Astrocyte (in vitro differentiated cells and primary cell): ENCODE results near the gene MPHOSPH9. TPM values are rescaled to one million over a fixed set of nuclear protein-coding genes. Genes with fewer than 3 reads are reported as not detected.

ENCODE experiments used
- DNase-seq: peaks from one replicate; pipeline ENCODE4 v3.0.0-alpha.2; 2010; ENCODE audit warnings: low read depth
- FAIRE-seq: peaks from 2 replicates; lab custom pipeline; 2011; peaks lifted over from hg19 to GRCh38; lab: Jason Lieb, UNC
- H2AFZ ChIP-seq: 2 replicates; pipeline ENCODE4 v1.6.0; 2012; ENCODE audit warnings: low read depth, low read length, inconsistent platforms
- H3K27ac ChIP-seq: 2 replicates; pipeline ENCODE4 v1.5.1; 2011; ENCODE audit warnings: low read depth, low read length, inconsistent platforms
- H3K27me3 ChIP-seq: 2 replicates; pipeline ENCODE4 v1.6.0; 2011; ENCODE audit warnings: low read length, inconsistent platforms; ENCODE audit not compliant: insufficient read depth
- H3K36me3 ChIP-seq: 2 replicates; pipeline ENCODE4 v1.5.1; 2011; ENCODE audit warnings: low read length, inconsistent platforms; ENCODE audit not compliant: insufficient read depth
- H3K4me1 ChIP-seq: 2 replicates; pipeline ENCODE4 v1.5.1; 2011; ENCODE audit warnings: low read length, inconsistent platforms; ENCODE audit not compliant: insufficient read depth
- H3K4me2 ChIP-seq: 2 replicates; pipeline ENCODE4 v1.6.0; 2012; ENCODE audit warnings: low read length, inconsistent platforms
- H3K4me3 ChIP-seq: 2 replicates; pipeline ENCODE4 v1.5.1; 2011; ENCODE audit warnings: low read depth, mild to moderate bottlenecking, low read length, inconsistent platforms; ENCODE audit not compliant: insufficient read depth
- H3K79me2 ChIP-seq: 2 replicates; pipeline ENCODE4 v1.6.0; 2012; ENCODE audit warnings: mild to moderate bottlenecking, low read length, inconsistent platforms; ENCODE audit not compliant: insufficient read depth
- H3K9ac ChIP-seq: 2 replicates; pipeline ENCODE4 v1.6.0; 2012; ENCODE audit warnings: mild to moderate bottlenecking, low read length, inconsistent platforms
- H3K9me3 ChIP-seq: 2 replicates; pipeline ENCODE4 v1.5.1; 2012; ENCODE audit warnings: low read depth, mild to moderate bottlenecking, low read length, inconsistent platforms; ENCODE audit not compliant: insufficient read depth
- H4K20me1 ChIP-seq: 2 replicates; pipeline ENCODE4 v1.6.0; 2012; ENCODE audit warnings: low read length, inconsistent platforms; ENCODE audit not compliant: insufficient read depth
- H3K27ac Mint-ChIP-seq: one replicate; pipeline ENCODE4 v1.8.0; 2021; ENCODE audit warnings: mild to moderate bottlenecking, mixed read lengths; ENCODE audit not compliant: unreplicated experiment
- H3K27me3 Mint-ChIP-seq: one replicate; pipeline ENCODE4 v1.8.0; 2021; ENCODE audit warnings: low read depth, mixed read lengths; ENCODE audit not compliant: unreplicated experiment
- H3K36me3 Mint-ChIP-seq: one replicate; pipeline ENCODE4 v1.8.0; 2021; ENCODE audit warnings: low read depth, mixed read lengths; ENCODE audit not compliant: unreplicated experiment
- H3K4me1 Mint-ChIP-seq: one replicate; pipeline ENCODE4 v1.8.0; 2021; ENCODE audit warnings: low read depth, mixed read lengths; ENCODE audit not compliant: unreplicated experiment
- H3K4me3 Mint-ChIP-seq: one replicate; pipeline ENCODE4 v1.8.0; 2021; ENCODE audit warnings: mild to moderate bottlenecking, moderate library complexity, mixed read lengths; ENCODE audit not compliant: unreplicated experiment
- H3K9me3 Mint-ChIP-seq: one replicate; pipeline ENCODE4 v1.8.0; 2021; ENCODE audit warnings: mild to moderate bottlenecking, mixed read lengths; ENCODE audit not compliant: unreplicated experiment
- EZH2 ChIP-seq: IDR thresholded peaks from 2 replicates; pipeline ENCODE4 v1.6.1; 2012; ENCODE audit warnings: mild to moderate bottlenecking, low read length, inconsistent platforms; ENCODE audit not compliant: insufficient read depth
- total RNA-seq: library from RNA; stranded (reverse); gene quantifications from 2 replicates; pipeline ENCODE4 v1.2.1, GENCODE V29; 2021
- TF ChIP-seq, protein P1 (sequence below): IDR thresholded peaks from 2 replicates; pipeline ENCODE4 v1.5.1; 2011; ENCODE audit warnings: low read depth, mild to moderate bottlenecking, inconsistent platforms, low read length, moderate library complexity; ENCODE audit not compliant: insufficient read depth

Gene MPHOSPH9
- total RNA-seq, 1 donor from 2014 or later = 24.9 TPM

DNA sequence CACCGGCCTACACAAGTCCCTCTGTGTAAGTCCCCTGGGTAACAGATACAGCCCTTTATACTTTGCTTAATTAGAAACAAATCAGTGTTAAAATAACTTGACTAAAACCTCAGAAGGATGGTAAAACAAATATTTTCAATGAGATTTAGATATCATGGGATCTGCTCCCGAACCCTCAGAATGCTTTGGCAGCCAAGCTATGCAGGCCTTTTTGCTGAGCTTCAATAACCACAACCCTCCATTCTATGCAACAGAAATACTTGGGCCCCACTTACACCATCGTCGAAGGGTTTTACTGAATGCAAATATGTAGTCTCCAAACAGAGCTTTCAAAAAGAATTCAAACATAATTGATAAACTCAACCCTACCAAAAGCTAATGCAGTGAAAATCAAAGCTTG is 52.8 kb downstream of the MPHOSPH9 start:
- Histone ChIP-seq H3K27me3 (no peaks in the 10 kb centered on the region), H3K27ac (no peak overlapping the region), H2AFZ (no peak overlapping the region), H4K20me1 (no peaks in the 10 kb centered on the region), H3K79me2 (no peaks in the 10 kb centered on the region), H3K4me1 (no peaks in the 10 kb centered on the region), H3K4me2 (no peak overlapping the region), H3K9me3 (no peaks in the 10 kb centered on the region), H3K36me3 (peaks cover 28% of the 10 kb centered on the region), H3K4me3 (no peak overlapping the region), H3K9ac (no peak overlapping the region)
- Mint-ChIP-seq H3K27ac (no peak overlapping the region), H3K27me3 (no peaks in the 10 kb centered on the region), H3K4me1 (no peaks in the 10 kb centered on the region), H3K36me3 (peaks cover 5% of the 10 kb centered on the region), H3K9me3 (no peaks in the 10 kb centered on the region), H3K4me3 (no peak overlapping the region)
- peak; percentile 6 for DNase-seq
- TF ChIP-seq, protein P1, sequence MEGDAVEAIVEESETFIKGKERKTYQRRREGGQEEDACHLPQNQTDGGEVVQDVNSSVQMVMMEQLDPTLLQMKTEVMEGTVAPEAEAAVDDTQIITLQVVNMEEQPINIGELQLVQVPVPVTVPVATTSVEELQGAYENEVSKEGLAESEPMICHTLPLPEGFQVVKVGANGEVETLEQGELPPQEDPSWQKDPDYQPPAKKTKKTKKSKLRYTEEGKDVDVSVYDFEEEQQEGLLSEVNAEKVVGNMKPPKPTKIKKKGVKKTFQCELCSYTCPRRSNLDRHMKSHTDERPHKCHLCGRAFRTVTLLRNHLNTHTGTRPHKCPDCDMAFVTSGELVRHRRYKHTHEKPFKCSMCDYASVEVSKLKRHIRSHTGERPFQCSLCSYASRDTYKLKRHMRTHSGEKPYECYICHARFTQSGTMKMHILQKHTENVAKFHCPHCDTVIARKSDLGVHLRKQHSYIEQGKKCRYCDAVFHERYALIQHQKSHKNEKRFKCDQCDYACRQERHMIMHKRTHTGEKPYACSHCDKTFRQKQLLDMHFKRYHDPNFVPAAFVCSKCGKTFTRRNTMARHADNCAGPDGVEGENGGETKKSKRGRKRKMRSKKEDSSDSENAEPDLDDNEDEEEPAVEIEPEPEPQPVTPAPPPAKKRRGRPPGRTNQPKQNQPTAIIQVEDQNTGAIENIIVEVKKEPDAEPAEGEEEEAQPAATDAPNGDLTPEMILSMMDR = no peak
- TF ChIP-seq EZH2 = no peak
- FAIRE-seq = no peak

DNA sequence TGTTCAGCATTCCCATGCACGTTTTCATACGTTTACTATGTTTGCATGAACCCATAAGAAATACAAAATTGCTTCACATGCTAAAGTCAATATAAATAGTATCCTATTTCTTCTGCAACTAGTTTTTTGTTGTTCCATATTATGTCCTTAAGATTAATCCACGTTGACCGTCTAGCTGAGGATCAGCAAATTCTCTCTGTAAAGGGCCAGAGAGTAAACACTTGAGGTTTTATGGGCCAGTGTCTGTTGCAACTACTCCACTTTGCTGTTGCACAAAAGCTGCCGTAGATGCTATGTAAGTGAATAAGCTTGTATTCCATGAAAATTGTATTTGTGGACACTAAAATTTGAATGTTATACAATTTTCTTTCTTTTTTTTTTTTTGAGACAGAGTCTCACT is 61.0 kb downstream of the MPHOSPH9 start:
- H3K9me3 Mint-ChIP-seq = no peaks in the 10 kb centered on the region
- H3K4me3 Mint-ChIP-seq = no peak overlapping the region

DNA sequence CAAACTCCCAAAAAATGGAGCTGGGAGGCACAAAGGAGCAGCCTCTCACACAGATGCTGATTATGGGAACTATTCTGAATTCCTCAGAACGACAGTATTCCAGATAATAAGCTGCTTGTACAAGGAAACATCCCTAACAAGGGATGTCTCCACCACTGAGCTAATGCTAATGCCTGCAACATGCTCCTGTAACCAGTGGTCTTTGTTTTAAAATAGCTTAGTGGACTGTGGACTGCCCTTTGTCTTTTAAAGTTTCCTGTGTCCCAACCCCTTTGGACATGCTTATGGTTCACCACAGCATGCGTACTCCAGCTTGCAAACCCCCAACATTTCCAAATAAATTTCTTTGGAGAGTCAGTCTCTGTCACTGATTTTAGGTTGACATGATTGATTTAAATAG is 65.6 kb downstream of the MPHOSPH9 start:
- Histone ChIP-seq H2AFZ (no peak overlapping the region), H3K27me3 (no peaks in the 10 kb centered on the region), H3K4me1 (no peaks in the 10 kb centered on the region), H3K36me3 (peaks cover 14% of the 10 kb centered on the region), H3K4me2 (no peak overlapping the region), H3K9ac (no peak overlapping the region), H3K9me3 (no peaks in the 10 kb centered on the region), H3K79me2 (no peaks in the 10 kb centered on the region), H3K27ac (no peak overlapping the region), H3K4me3 (no peak overlapping the region), H4K20me1 (peaks cover 4% of the 10 kb centered on the region)
- Mint-ChIP-seq H3K27me3 (no peaks in the 10 kb centered on the region), H3K36me3 (peaks cover 4% of the 10 kb centered on the region), H3K9me3 (no peaks in the 10 kb centered on the region), H3K4me1 (peaks cover 7% of the 10 kb centered on the region), H3K27ac (no peak overlapping the region), H3K4me3 (no peak overlapping the region)
- DNase-seq = no peak
- FAIRE-seq = no peak
- TF ChIP-seq EZH2 = no peak
- TF ChIP-seq, protein P1 = no peak

More for the DNA sequence above, 61.0 kb downstream of the MPHOSPH9 start:
- Histone ChIP-seq H3K9ac (no peak overlapping the region), H3K79me2 (no peaks in the 10 kb centered on the region), H2AFZ (no peak overlapping the region), H4K20me1 (peaks cover 4% of the 10 kb centered on the region), H3K27ac (no peak overlapping the region), H3K4me2 (no peak overlapping the region), H3K4me3 (no peak overlapping the region), H3K36me3 (peaks cover 13% of the 10 kb centered on the region), H3K9me3 (no peaks in the 10 kb centered on the region), H3K27me3 (no peaks in the 10 kb centered on the region), H3K4me1 (no peaks in the 10 kb centered on the region)
- H3K4me1 Mint-ChIP-seq = peaks cover 5% of the 10 kb centered on the region
- DNase-seq (no peak), FAIRE-seq (no peak)
- no peaks in the 10 kb centered on the region for H3K27me3 Mint-ChIP-seq
- TF ChIP-seq, protein P1 = no peak
- no peak for TF ChIP-seq EZH2
- no peak overlapping the region for H3K27ac Mint-ChIP-seq
- H3K36me3 Mint-ChIP-seq = peaks cover 8% of the 10 kb centered on the region
